Measurements from ENCODE around the gene CHCHD3.

The CHCHD3 gene

DNA sequence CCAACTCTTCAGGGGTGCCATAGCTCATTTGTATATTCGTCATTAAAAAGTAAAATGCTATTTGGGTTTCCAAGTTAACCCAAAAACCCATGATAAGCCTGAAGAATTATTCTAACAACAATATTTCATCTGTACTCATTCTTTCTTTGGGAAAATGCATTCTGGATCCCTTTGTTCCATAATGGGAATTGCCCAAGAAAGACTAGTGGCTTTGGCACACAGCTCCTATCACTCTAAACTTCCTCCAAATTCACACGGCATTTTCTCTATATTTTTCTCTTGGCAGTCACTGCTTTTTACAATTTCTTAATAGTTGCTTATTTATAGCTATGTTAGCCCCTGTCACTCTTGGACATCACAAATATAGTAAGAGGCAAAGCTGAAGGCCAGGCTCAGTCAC is 29.1 kb downstream of the CHCHD3 start:
- Histone ChIP-seq H3K4me3 (ENCODE audit: low read length) (no peak overlapping the region), H3K36me3 (ENCODE audit: control insufficient read depth, insufficient read depth, low read length) (no peaks in the 10 kb centered on the region), H3K9me3 (ENCODE audit: control insufficient read depth, low read length) (no peaks in the 10 kb centered on the region), H3K9ac (ENCODE audit: low read length) (no peak overlapping the region), H3K27me3 (ENCODE audit: control insufficient read depth, insufficient read depth, low read length) (no peaks in the 10 kb centered on the region), H3K4me1 (ENCODE audit: control insufficient read depth, insufficient read depth, low read length) (peaks cover 6% of the 10 kb centered on the region)

DNA sequence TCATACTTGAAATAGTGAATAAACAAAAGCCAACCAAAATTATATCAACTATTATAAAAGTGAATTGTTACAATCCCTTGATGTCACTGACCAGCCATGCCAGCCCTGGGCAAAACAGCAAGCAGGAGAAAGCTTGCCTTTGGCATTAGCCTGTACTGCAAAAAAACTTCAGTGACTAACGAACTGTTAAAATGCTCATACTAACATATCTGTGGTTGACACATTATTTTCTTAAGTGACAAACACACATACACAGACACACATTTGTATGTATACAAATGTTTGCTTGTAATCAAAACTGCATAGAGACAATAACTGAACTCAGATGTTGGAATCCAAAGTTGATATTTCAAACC is 29.5 kb downstream of the CHCHD3 start:
- Histone ChIP-seq H3K4me1 (ENCODE audit: control insufficient read depth, insufficient read depth, low read length) (peaks cover 6% of the 10 kb centered on the region), H3K4me3 (ENCODE audit: low read length) (no peak overlapping the region), H3K36me3 (ENCODE audit: control insufficient read depth, insufficient read depth, low read length) (no peaks in the 10 kb centered on the region), H3K27me3 (ENCODE audit: control insufficient read depth, insufficient read depth, low read length) (no peaks in the 10 kb centered on the region), H3K9ac (ENCODE audit: low read length) (no peak overlapping the region), H3K9me3 (ENCODE audit: control insufficient read depth, low read length) (no peaks in the 10 kb centered on the region)

- no peaks in the 10 kb centered on the region for H3K36me3 ChIP-seq (ENCODE audit: control insufficient read depth, insufficient read depth, low read length)
- H3K9me3 ChIP-seq (ENCODE audit: control insufficient read depth, low read length), result no peaks in the 10 kb centered on the region
- no peak overlapping the region for H3K4me3 ChIP-seq (ENCODE audit: low read length)
- no peak overlapping the region for H3K9ac ChIP-seq (ENCODE audit: low read length)
- no peaks in the 10 kb centered on the region for H3K27me3 ChIP-seq (ENCODE audit: control insufficient read depth, insufficient read depth, low read length)
- peaks cover 6% of the 10 kb centered on the region for H3K4me1 ChIP-seq (ENCODE audit: control insufficient read depth, insufficient read depth, low read length)
Measured at GRCh38 chr7:133051719-133052400, 30.0 kb downstream of the CHCHD3 start.

GRCh38 chr7:133051066-133051465 is 30.8 kb downstream of the CHCHD3 start:
- no peaks in the 10 kb centered on the region for H3K27me3 ChIP-seq (ENCODE audit: control insufficient read depth, insufficient read depth, low read length)
- no peak overlapping the region for H3K4me3 ChIP-seq (ENCODE audit: low read length)
- H3K9me3 ChIP-seq (ENCODE audit: control insufficient read depth, low read length), result no peaks in the 10 kb centered on the region
- H3K9ac ChIP-seq (ENCODE audit: low read length), result no peak overlapping the region
- peaks cover 6% of the 10 kb centered on the region for H3K4me1 ChIP-seq (ENCODE audit: control insufficient read depth, insufficient read depth, low read length)
- no peaks in the 10 kb centered on the region for H3K36me3 ChIP-seq (ENCODE audit: control insufficient read depth, insufficient read depth, low read length)

DNA sequence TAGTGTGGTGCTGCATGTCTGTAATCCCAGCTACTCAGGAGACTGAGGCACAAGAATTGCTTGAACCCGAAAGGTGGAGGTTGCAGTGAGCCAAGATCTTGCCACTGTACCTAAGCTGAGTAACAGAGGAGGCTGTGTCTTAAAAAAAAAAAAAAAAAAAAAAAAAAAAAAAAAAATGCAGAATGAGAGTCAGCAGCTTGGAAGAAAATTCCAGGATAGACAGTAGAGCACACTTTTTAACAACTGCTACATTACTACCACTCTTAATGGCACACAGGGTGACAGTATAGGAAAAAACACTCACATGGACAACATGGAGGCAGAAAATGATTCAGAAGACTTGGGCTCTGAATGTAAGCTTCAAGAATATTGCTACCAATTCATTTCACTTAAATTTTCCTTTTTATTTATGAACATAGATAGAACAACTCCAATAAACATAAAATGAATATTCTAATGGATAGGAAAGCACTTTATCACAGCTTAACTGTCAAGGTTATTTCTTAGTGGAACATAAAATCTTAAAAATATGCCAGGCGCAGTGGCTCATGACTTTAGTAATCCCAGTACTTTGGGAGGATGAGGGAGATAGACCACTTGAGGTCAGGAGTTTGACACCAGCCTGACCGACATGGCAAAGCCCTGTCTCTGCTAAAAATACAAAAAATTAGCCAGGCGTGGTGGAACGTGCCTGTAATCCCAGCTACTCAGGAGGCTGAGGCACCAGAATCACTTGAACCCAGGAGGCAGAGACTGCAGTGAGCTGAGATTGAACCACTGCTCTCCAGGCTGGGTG is 31.5 kb downstream of the CHCHD3 start:
- Histone ChIP-seq H3K36me3 (ENCODE audit: control insufficient read depth, insufficient read depth, low read length) (no peaks in the 10 kb centered on the region), H3K4me1 (ENCODE audit: control insufficient read depth, insufficient read depth, low read length) (peaks cover 6% of the 10 kb centered on the region), H3K27me3 (ENCODE audit: control insufficient read depth, insufficient read depth, low read length) (no peaks in the 10 kb centered on the region), H3K9ac (ENCODE audit: low read length) (no peak overlapping the region), H3K9me3 (ENCODE audit: control insufficient read depth, low read length) (no peaks in the 10 kb centered on the region), H3K4me3 (ENCODE audit: low read length) (no peak overlapping the region)

DNA sequence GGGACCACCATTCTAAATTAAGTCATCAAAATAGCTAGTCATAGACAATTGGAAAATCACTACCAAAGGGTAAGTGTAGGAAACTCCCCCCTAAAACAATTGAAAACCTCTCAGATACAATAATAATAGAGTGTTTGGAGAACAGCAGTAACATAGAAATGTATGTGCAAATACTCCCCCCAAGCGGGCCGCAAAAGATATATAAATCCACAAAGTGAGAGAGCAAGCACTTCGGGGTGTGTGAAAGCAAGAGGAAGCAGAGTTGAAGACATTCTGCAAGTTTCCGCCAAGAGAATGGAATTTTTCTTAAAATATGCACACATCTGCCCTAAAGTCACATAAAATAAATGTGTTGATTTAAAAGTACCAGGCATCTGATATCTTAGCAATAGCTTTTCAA is 33.3 kb downstream of the CHCHD3 start:
- peaks cover 6% of the 10 kb centered on the region for H3K4me1 ChIP-seq (ENCODE audit: control insufficient read depth, insufficient read depth, low read length)
- H3K4me3 ChIP-seq (ENCODE audit: low read length), result no peak overlapping the region
- H3K36me3 ChIP-seq (ENCODE audit: control insufficient read depth, insufficient read depth, low read length), result no peaks in the 10 kb centered on the region
- no peaks in the 10 kb centered on the region for H3K9me3 ChIP-seq (ENCODE audit: control insufficient read depth, low read length)
- H3K9ac ChIP-seq (ENCODE audit: low read length), result no peak overlapping the region
- H3K27me3 ChIP-seq (ENCODE audit: control insufficient read depth, insufficient read depth, low read length), result no peaks in the 10 kb centered on the region

GRCh38 chr7:133047321-133047720 is 34.6 kb downstream of the CHCHD3 start:
- no peaks in the 10 kb centered on the region for H3K36me3 ChIP-seq (ENCODE audit: control insufficient read depth, insufficient read depth, low read length)
- H3K9me3 ChIP-seq (ENCODE audit: control insufficient read depth, low read length), result no peaks in the 10 kb centered on the region
- H3K9ac ChIP-seq (ENCODE audit: low read length), result no peak overlapping the region
- H3K4me3 ChIP-seq (ENCODE audit: low read length), result no peak overlapping the region
- H3K4me1 ChIP-seq (ENCODE audit: control insufficient read depth, insufficient read depth, low read length), result peaks cover 6% of the 10 kb centered on the region
- no peaks in the 10 kb centered on the region for H3K27me3 ChIP-seq (ENCODE audit: control insufficient read depth, insufficient read depth, low read length)

- H3K4me1 ChIP-seq (ENCODE audit: control insufficient read depth, insufficient read depth, low read length), result no peaks in the 10 kb centered on the region
- H3K9me3 ChIP-seq (ENCODE audit: control insufficient read depth, low read length), result no peaks in the 10 kb centered on the region
- H3K9ac ChIP-seq (ENCODE audit: low read length), result no peak overlapping the region
- no peaks in the 10 kb centered on the region for H3K36me3 ChIP-seq (ENCODE audit: control insufficient read depth, insufficient read depth, low read length)
- no peaks in the 10 kb centered on the region for H3K27me3 ChIP-seq (ENCODE audit: control insufficient read depth, insufficient read depth, low read length)
- H3K4me3 ChIP-seq (ENCODE audit: low read length), result no peak overlapping the region
Measured at GRCh38 chr7:133044722-133045473, 37.0 kb downstream of the CHCHD3 start.

DNA sequence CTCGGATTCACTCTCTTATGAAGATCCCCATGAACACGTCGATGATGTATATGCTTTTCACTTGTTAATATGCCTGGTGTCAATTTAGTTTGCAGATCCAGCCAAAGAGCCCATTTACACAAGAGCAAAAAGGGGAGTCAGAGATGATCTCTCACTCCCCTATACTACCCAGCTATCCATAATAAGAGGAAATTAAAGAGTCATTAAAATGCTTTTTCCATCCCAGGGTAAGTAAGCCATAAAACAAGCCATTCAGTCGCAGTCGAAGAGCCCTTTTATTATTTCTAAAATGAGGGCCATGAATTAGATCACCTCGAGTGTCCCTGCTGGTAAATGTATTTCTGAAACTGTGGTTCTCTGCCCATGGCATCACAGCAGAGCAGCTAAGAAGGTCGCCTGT is 41.2 kb downstream of the CHCHD3 start:
- no peaks in the 10 kb centered on the region for H3K9me3 ChIP-seq (ENCODE audit: control insufficient read depth, low read length)
- no peak overlapping the region for H3K9ac ChIP-seq (ENCODE audit: low read length)
- no peaks in the 10 kb centered on the region for H3K27me3 ChIP-seq (ENCODE audit: control insufficient read depth, insufficient read depth, low read length)

DNA sequence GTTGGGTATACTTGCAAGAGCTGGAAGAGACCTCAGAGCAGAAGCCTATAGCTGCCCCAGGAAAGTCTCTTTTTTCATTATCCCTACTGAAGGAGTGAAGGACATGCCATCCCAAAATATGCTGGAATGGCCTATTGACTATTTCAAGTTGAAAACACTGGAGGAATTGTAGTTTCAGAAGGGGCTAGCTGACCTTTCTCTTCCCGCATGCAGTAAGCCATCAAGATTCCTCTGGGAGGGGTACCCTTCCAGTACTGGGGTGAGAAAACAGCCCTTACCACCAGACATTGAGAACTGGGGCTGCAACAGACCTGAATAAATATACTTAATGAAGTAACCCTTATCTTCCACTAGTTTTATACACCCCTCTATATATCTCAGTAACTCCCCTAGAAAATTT is 41.7 kb downstream of the CHCHD3 start:
- H3K36me3 ChIP-seq (ENCODE audit: control insufficient read depth, insufficient read depth, low read length), result no peaks in the 10 kb centered on the region
- H3K4me3 ChIP-seq (ENCODE audit: low read length), result no peak overlapping the region
- no peaks in the 10 kb centered on the region for H3K9me3 ChIP-seq (ENCODE audit: control insufficient read depth, low read length)
- H3K27me3 ChIP-seq (ENCODE audit: control insufficient read depth, insufficient read depth, low read length), result no peaks in the 10 kb centered on the region
- no peak overlapping the region for H3K9ac ChIP-seq (ENCODE audit: low read length)
- H3K4me1 ChIP-seq (ENCODE audit: control insufficient read depth, insufficient read depth, low read length), result no peaks in the 10 kb centered on the region

More for the DNA sequence above, 41.2 kb downstream of the CHCHD3 start:
- no peak overlapping the region for H3K4me3 ChIP-seq (ENCODE audit: low read length)
- H3K36me3 ChIP-seq (ENCODE audit: control insufficient read depth, insufficient read depth, low read length), result no peaks in the 10 kb centered on the region
- H3K4me1 ChIP-seq (ENCODE audit: control insufficient read depth, insufficient read depth, low read length), result no peaks in the 10 kb centered on the region

DNA sequence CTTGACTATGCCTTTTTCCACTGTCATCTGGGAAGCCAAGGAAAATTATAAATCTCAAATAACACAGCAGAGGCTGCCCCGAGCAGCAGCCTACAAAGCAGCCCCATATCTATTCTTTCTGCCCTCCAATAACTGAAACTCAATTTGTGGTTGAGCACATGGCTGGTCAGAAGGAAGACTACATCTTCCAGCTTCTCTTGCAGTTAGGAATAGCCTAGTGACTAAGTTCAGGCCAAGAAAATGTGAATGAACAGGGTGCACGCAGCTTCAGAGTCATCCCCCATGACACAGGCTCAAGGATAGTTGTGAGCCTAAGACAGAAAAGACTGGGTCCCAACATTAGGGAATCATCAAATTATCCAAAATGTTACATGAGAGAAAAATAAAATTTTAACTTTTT is 42.3 kb downstream of the CHCHD3 start:
- Histone ChIP-seq H3K4me3 (ENCODE audit: low read length) (no peak overlapping the region), H3K9me3 (ENCODE audit: control insufficient read depth, low read length) (no peaks in the 10 kb centered on the region), H3K9ac (ENCODE audit: low read length) (no peak overlapping the region), H3K36me3 (ENCODE audit: control insufficient read depth, insufficient read depth, low read length) (no peaks in the 10 kb centered on the region), H3K4me1 (ENCODE audit: control insufficient read depth, insufficient read depth, low read length) (no peaks in the 10 kb centered on the region), H3K27me3 (ENCODE audit: control insufficient read depth, insufficient read depth, low read length) (no peaks in the 10 kb centered on the region)

DNA sequence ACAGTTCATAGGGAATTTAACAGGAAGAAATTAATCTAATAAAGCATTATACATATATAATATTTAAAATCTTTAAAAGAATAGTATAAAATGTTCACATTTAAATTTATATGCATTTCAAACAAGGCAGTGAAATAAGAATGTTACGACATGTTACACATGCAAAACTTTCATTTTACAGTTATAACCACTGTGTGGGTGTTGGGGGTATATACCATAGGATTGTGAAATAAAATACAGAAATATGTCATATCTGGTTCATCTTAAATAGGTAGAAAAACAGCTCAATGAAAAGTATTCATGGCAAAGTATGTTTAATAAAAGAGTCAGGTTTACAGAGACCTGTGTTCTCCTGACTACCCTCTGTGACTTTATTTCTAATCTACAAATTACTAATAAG is 45.6 kb downstream of the CHCHD3 start:
- no peak overlapping the region for H3K9ac ChIP-seq (ENCODE audit: low read length)
- H3K36me3 ChIP-seq (ENCODE audit: control insufficient read depth, insufficient read depth, low read length), result no peaks in the 10 kb centered on the region
- H3K4me3 ChIP-seq (ENCODE audit: low read length), result no peak overlapping the region
- no peaks in the 10 kb centered on the region for H3K9me3 ChIP-seq (ENCODE audit: control insufficient read depth, low read length)
- H3K4me1 ChIP-seq (ENCODE audit: control insufficient read depth, insufficient read depth, low read length), result no peaks in the 10 kb centered on the region
- H3K27me3 ChIP-seq (ENCODE audit: control insufficient read depth, insufficient read depth, low read length), result no peaks in the 10 kb centered on the region

Data from mucosa of stomach (tissue), 1 donor.